Measurements from ENCODE around the gene DCUN1D1. TPM values are rescaled to one million over a fixed set of nuclear protein-coding genes. Genes with fewer than 3 reads are reported as not detected.

DCUN1D1 gene
- total and polyA plus RNA-seq, 2 of the 8 experiments (the other 6 are each of a cell fraction or from before 2014, with no cell fraction given) = 6.8 to 70.3 TPM

DNA sequence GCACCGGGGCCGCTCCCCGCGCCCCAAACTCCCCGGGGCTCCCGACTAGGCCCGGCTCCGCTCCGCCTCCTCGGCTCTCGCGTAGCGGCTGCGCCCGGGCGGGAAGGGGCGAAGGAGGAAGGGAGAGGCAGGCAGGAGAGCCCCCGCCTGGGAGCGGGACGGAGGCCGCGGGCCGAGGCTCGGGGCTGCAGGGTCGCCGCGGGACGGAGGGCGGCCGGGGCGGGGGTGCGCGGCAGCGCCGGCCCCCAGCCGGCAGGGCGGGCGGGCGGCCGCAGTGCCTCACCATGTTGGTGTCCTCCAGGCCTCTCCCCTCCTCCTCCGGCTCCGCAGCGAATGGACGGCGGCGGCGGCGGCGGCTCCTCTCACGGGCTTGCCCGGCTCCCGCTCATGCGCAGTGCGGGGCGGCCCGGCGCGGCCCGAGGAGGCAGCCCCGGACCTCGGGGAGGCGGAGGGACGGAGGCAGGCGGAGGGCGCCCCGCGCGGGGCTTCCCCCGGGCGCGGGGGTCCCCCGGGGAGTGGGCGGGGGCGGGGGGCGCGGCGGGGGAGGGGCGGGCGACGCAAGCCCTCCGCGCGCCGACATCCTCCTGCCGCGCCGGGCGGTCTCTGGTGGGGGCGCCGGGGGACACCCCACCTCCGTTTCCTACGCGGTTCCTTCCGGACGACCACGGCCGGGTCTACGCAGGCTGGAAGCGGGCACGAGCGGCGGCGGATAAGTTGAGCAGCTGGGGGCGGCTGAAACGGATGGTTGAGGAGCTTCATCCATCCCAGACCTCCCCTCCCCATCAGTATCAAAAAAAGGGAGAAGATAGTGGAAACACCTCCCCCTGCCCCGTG is at the start of gene DCUN1D1 (continued):
- no peak for TF ChIP-seq SUZ12 (IDR thresholded peaks at IDR 0.05; ENCODE audit: low read length)
- TF ChIP-seq RXRA (IDR thresholded peaks at IDR 0.05; ENCODE audit: insufficient read depth, low read depth, low read length) = no peak
- no peak for TF ChIP-seq JUN (IDR thresholded peaks at IDR 0.05; ENCODE audit: low read depth, low read length)
- TF ChIP-seq KDM1A (IDR thresholded peaks at IDR 0.05; ENCODE audit: borderline replicate concordance, low read length) = no peak
- TF ChIP-seq SP2 (IDR thresholded peaks at IDR 0.05; ENCODE audit: low read length) = no peak
- no peak for TF ChIP-seq SRF (IDR thresholded peaks at IDR 0.05; ENCODE audit: low read depth, low read length)
